Neuron (in vitro differentiated cells): Measurements from ENCODE around the gene SETD6.

Experiments used
- H2AFZ ChIP-seq: one replicate; pipeline ENCODE4 v1.6.1; 2013; ENCODE audit warnings: low read depth, mild to moderate bottlenecking, inconsistent platforms, low read length, moderate library complexity
- H3K27me3 ChIP-seq: one replicate; pipeline ENCODE4 v1.6.1; 2013; ENCODE audit warnings: low read length; ENCODE audit not compliant: insufficient read depth
- H3K36me3 ChIP-seq: one replicate; pipeline ENCODE4 v1.6.1; 2013; ENCODE audit warnings: low read length; ENCODE audit not compliant: insufficient read depth
- H3K4me1 ChIP-seq: one replicate; pipeline ENCODE4 v1.6.1; 2013; ENCODE audit warnings: low read length; ENCODE audit not compliant: insufficient read depth
- H3K4me3 ChIP-seq: 2 replicates; pipeline ENCODE4 v1.5.1; 2013; ENCODE audit warnings: mild to moderate bottlenecking, low read length, moderate library complexity
- H3K9me3 ChIP-seq: one replicate; pipeline ENCODE4 v1.6.1; 2013; ENCODE audit warnings: low read length

SETD6 gene

DNA sequence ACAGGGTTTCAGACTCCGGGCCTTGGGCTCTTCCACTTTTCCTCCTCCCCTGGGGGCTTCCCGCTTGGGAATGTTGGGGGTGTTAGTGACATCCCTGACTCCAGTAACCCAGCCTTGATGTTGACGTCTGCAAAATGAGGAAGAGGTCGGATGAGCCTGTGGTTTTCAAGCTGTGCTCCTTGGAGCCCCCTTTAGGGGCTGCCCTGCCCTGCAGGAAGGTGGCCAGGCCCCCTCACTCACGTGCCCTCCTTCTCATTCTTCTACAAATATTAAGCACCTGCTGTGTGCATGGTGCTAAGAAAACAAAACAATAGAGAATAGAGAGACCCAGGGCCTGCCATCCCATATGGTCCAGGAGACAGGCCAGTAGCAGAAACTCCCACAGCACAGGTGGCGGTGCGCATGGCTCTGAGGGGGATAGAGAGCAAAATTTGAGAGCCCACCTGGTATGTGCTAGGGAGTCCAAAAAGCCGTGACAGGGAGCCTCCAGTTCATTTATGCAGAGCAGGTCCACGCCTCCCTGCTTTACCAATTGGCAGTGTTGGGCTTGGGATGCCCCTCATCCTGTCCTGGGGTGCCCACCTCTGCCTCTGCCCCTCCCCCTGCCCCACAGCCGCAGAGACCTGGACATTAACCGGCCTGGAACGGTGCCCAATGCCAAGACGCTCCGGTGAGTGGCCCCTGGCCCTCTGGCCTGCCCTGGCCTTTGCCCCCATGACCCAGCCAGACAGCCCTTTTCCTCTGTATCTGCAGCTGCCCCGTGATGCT, 7.9 kb upstream of the SETD6 start:
- no peak overlapping the region for H3K4me3 ChIP-seq
- no peak overlapping the region for H2AFZ ChIP-seq
- no peaks in the 10 kb centered on the region for H3K27me3 ChIP-seq
- no peaks in the 10 kb centered on the region for H3K9me3 ChIP-seq
- H3K36me3 ChIP-seq: peaks cover 64% of the 10 kb centered on the region
- no peaks in the 10 kb centered on the region for H3K4me1 ChIP-seq

- H3K27me3 ChIP-seq: no peaks in the 10 kb centered on the region
- H3K4me3 ChIP-seq: no peak overlapping the region
- H2AFZ ChIP-seq: no peak overlapping the region
- H3K9me3 ChIP-seq: no peaks in the 10 kb centered on the region
- no peaks in the 10 kb centered on the region for H3K4me1 ChIP-seq
- peaks cover 71% of the 10 kb centered on the region for H3K36me3 ChIP-seq
These were observed 7.2 kb upstream of the SETD6 start for GRCh38 chr16:58507963-58508670.

GRCh38 chr16:58508671-58509251, 6.6 kb upstream of the SETD6 start:
- Histone ChIP-seq H3K27me3 (no peaks in the 10 kb centered on the region), H2AFZ (no peak overlapping the region), H3K36me3 (peaks cover 69% of the 10 kb centered on the region), H3K4me3 (no peak overlapping the region), H3K9me3 (no peaks in the 10 kb centered on the region), H3K4me1 (no peaks in the 10 kb centered on the region)

GRCh38 chr16:58509256-58510096, 5.8 kb upstream of the SETD6 start:
- H3K36me3 ChIP-seq: peaks cover 62% of the 10 kb centered on the region
- H3K27me3 ChIP-seq: no peaks in the 10 kb centered on the region
- H3K4me3 ChIP-seq: no peak overlapping the region

DNA sequence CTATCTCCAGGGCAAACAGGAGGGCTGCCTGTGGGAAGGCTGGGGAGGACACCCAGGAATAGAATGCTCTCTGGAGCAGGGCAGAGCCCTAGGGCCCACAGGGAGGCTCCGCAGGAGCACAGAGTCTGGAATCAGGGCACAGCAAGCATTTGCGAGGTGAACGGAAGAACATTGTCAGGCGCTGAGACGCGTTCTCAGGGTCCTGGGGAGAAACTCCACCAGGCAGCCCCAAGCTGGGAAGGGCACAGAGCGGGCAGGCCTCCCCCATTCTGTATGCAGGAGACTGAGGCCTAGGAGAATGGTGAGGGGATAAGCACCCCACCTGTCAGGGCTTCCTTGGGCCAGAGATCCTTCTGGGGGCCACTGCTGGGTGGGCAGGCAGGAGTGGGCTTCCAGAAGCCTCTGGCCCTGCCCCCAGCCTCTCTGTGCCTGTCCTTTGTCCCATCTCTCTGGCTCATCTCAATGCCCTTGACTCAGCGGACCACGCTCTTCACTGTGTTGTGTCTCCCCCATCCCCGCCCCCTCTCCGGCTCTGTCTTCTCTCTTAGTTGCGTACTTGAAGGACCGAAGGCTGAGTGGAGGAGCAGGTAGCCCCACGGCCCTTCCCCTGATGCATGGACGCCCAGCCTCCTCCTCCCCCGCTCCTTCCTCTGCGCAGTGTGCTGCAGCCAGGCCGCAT, 5.1 kb upstream of the SETD6 start:
- H3K36me3 ChIP-seq: peaks cover 66% of the 10 kb centered on the region
- no peaks in the 10 kb centered on the region for H3K4me1 ChIP-seq
- no peaks in the 10 kb centered on the region for H3K27me3 ChIP-seq
- no peak overlapping the region for H3K4me3 ChIP-seq
- H2AFZ ChIP-seq: no peak overlapping the region
- no peaks in the 10 kb centered on the region for H3K9me3 ChIP-seq

More at GRCh38 chr16:58509256-58510096, 5.8 kb upstream of the SETD6 start:
- Histone ChIP-seq H3K9me3 (no peaks in the 10 kb centered on the region), H3K4me1 (no peaks in the 10 kb centered on the region), H2AFZ (no peak overlapping the region)

- peaks cover 69% of the 10 kb centered on the region for H3K36me3 ChIP-seq
- no peaks in the 10 kb centered on the region for H3K4me1 ChIP-seq
- H3K9me3 ChIP-seq: no peaks in the 10 kb centered on the region
- H3K4me3 ChIP-seq: no peak overlapping the region
- H3K27me3 ChIP-seq: no peaks in the 10 kb centered on the region
- H2AFZ ChIP-seq: no peak overlapping the region
These were observed 4.3 kb upstream of the SETD6 start for GRCh38 chr16:58510776-58511628.

DNA sequence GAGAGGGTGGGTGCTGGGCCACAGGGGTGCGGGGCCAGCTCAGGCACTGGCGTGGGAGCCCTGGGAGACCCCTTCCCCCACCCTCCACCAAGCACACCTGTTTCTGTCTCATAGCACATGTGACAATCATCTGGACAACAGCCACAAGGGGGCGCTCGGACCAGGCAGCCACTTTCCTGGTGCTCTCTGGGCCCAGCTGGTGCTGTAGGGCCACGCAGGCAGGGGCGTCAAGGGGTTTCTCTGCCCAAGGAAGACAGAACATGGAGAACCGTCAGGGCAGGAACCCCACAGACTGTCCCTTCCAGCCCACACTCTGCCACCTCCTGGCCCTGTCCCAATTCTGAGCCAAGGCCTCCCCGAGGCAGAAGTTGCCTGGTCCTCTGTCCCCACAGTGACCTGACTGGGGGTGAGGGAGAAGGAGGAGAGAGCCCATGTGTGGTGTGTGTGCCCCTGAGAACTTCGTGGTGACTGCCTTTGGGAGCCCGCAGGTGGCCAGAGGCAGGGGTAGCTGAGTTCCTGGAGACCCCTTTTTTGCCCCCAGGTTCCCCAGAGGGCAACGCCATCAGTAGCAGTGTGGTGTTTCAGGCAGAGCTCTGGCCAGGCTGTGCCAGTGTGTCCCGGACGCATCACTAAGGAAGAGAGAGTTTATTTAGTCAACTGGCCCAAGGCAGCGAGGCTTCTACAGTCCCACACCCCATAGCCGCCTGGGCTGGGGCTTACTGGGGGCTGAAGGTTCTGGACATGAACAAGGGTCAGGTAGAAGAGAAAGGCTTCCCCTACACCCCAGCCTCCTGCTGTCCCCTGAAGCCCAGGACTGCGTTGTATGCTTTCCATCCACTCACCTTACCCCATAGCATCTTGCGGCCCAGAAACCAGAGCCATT, 3.1 kb upstream of the SETD6 start:
- peaks cover 75% of the 10 kb centered on the region for H3K36me3 ChIP-seq

GRCh38 chr16:58513874-58514273, 1.4 kb upstream of the SETD6 start:
- Histone ChIP-seq H3K27me3 (no peaks in the 10 kb centered on the region), H3K4me3 (no peak overlapping the region), H3K9me3 (no peaks in the 10 kb centered on the region), H2AFZ (no peak overlapping the region), H3K36me3 (peaks cover 75% of the 10 kb centered on the region), H3K4me1 (no peaks in the 10 kb centered on the region)

More for the DNA sequence above, 3.1 kb upstream of the SETD6 start:
- Histone ChIP-seq H3K4me3 (no peak overlapping the region), H3K4me1 (no peaks in the 10 kb centered on the region), H3K27me3 (no peaks in the 10 kb centered on the region), H3K9me3 (no peaks in the 10 kb centered on the region), H2AFZ (no peak overlapping the region)

DNA sequence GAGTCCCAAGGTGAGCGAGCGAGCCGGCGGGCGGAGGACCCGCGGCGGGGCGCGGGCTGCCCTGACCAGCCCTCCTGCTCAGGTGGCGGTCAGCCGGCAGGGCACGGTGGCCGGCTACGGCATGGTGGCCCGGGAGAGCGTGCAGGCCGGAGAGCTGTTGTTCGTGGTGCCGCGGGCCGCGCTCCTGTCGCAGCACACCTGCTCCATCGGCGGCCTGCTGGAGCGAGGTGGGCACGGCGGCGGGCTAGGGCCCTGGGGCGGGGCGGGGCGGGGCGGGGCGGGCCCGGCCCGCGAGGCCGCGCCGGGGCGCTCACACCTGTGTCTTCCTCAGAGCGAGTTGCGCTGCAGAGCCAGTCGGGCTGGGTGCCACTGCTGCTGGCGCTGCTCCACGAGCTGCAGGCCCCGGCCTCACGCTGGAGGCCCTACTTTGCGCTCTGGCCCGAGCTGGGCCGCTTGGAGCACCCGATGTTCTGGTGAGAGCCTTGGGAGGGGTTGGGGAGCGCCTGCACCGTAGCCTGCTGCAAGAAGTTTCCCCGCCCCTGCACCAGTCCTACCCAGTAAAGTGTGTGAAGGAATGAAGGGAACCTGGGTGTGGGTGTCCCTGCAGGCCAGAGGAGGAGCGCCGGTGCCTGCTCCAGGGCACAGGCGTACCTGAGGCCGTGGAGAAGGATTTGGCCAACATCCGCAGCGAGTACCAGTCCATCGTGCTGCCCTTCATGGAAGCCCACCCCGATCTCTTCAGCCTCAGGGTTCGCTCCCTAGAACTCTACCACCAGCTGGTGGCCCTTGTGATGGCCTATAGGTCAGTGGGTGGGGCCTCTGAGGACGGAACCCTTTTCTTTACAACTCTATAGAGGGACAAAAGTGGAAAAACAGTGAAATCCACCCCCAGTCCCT, 802 bp downstream of the SETD6 start:
- Histone ChIP-seq H3K9me3 (no peaks in the 10 kb centered on the region), H3K36me3 (peaks cover 75% of the 10 kb centered on the region), H3K27me3 (no peaks in the 10 kb centered on the region), H2AFZ (no peak overlapping the region), H3K4me1 (no peaks in the 10 kb centered on the region), H3K4me3 (peak overlapping the region; percentile 35)

DNA sequence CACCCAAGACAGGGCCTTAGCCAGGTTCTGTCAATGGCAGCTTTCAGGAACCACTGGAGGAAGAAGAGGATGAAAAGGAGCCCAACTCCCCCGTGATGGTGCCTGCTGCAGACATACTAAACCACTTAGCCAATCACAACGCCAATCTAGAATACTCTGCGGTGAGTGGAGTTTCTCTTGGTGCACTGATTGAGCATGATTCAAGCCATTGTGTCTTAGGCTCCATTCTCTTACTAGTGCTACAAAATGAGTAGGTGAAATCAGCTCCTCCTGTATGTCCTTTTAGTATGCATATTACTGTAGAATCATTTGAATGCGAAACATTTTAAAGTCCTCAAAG, 1.4 kb downstream of the SETD6 start:
- Histone ChIP-seq H3K4me1 (no peaks in the 10 kb centered on the region), H3K4me3 (no peak overlapping the region), H3K36me3 (peaks cover 78% of the 10 kb centered on the region), H3K9me3 (no peaks in the 10 kb centered on the region), H3K27me3 (no peaks in the 10 kb centered on the region), H2AFZ (no peak overlapping the region)
